Kidney (tissue), 14 donors: ENCODE data around the gene PNPLA7. TPM values are rescaled to one million over a fixed set of nuclear protein-coding genes. Genes with fewer than 3 reads are reported as not detected.

Experiments
- DNase-seq, 5 donors: peaks; one replicate each; pipeline ENCODE4 v3.0.0-alpha.2; 2013 to 2020
- FAIRE-seq: peaks from 2 replicates; lab custom pipeline; 2012; peaks lifted over from hg19 to GRCh38; lab: Jason Lieb, UNC
- H3K27ac ChIP-seq, 2 donors: one replicate each; pipeline ENCODE4 v1.7.0; 2013; ENCODE audit warnings: low read depth in 2 of 2, low read length in 2 of 2, inconsistent platforms in 1 of 2
- H3K27me3 ChIP-seq: one replicate; pipeline ENCODE4 v1.7.1; 2013; ENCODE audit warnings: low read length, inconsistent platforms; ENCODE audit not compliant: control insufficient read depth, insufficient read depth
- H3K36me3 ChIP-seq, 3 donors: one replicate each; pipeline versions ENCODE4 v1.7.0 to v1.7.1; 2013; ENCODE audit warnings: low read length in 3 of 3, control low read depth in 1 of 3, inconsistent platforms in 1 of 3; ENCODE audit not compliant: insufficient read depth in 3 of 3, control insufficient read depth in 2 of 3
- H3K4me1 ChIP-seq, 3 donors: one replicate each; pipeline versions ENCODE4 v1.7.0 to v1.7.1; 2013; ENCODE audit warnings: low read length in 3 of 3, inconsistent platforms in 1 of 3, low read depth in 1 of 3; ENCODE audit not compliant: control insufficient read depth in 2 of 3, insufficient read depth in 2 of 3
- H3K4me3 ChIP-seq, 3 donors: one replicate each; pipeline versions ENCODE4 v1.7.0 to v1.8.1; 2013; ENCODE audit warnings: low read length in 3 of 3, control low read depth in 1 of 3, inconsistent platforms in 1 of 3
- H3K9ac ChIP-seq, 3 donors: one replicate each; pipeline versions ENCODE4 v1.7.0 to v1.7.1; 2013; ENCODE audit warnings: low read length in 3 of 3, control low read depth in 1 of 3, inconsistent platforms in 1 of 3
- H3K9me3 ChIP-seq, 3 donors: one replicate each; pipeline versions ENCODE4 v1.7.0 to v1.7.1; 2013; ENCODE audit warnings: low read length in 3 of 3, control low read depth in 1 of 3, inconsistent platforms in 1 of 3; ENCODE audit not compliant: control insufficient read depth in 2 of 3, insufficient read depth in 1 of 3
- intact Hi-C: fragments of 100-400 bp; cut with DNase I; formaldehyde crosslinking; loops from one replicate; pipeline ENCODE4 v1.11.1; 2022
- polyA plus RNA-seq: library from polyadenylated mRNA; stranded (reverse); fragments of 350-450 nt; fragmentation: Illumina TruSeq; extraction: RNeasy Lipid Tissue Mini Kit (QIAGEN cat#74804); gene quantifications from one replicate; pipeline ENCODE4 v1.2.3, GENCODE V29; 2014; ENCODE audit warnings: low read depth, low replicate concordance; ENCODE audit not compliant: insufficient read depth
- total RNA-seq: library from RNA; stranded (reverse); fragmentation: NEBNext Ultra II Directional; extraction: Animal tissue kit (Norgen Biotek cat#: 25700); gene quantifications from one replicate; pipeline ENCODE4 v1.2.1, GENCODE V29; 2021
- TF ChIP-seq, protein P1 (sequence below): IDR thresholded peaks from 3 replicates; pipeline ENCODE4 v1.5.1; 2012; ENCODE audit warnings: mild to moderate bottlenecking, moderate library complexity, borderline replicate concordance; ENCODE audit not compliant: insufficient read depth; ENCODE audit errors: extremely low read depth
- donor health status: control.
- donor health status: control.
- donor health status: control.
- donor health status: control.
- donor health status: control.
- donor health status: DM: yes; HTN: yes; CAD: no.
- donor health status: Normal renal cell carcinoma (clear cell type).

Gene PNPLA7
- total and polyA plus RNA-seq, 2 donors from 2014 or later: 2.1 to 9.6 TPM

GRCh38 chr9:137579259-137579604, 29.0 kb upstream of the PNPLA7 start:
- TF ChIP-seq, protein P1, sequence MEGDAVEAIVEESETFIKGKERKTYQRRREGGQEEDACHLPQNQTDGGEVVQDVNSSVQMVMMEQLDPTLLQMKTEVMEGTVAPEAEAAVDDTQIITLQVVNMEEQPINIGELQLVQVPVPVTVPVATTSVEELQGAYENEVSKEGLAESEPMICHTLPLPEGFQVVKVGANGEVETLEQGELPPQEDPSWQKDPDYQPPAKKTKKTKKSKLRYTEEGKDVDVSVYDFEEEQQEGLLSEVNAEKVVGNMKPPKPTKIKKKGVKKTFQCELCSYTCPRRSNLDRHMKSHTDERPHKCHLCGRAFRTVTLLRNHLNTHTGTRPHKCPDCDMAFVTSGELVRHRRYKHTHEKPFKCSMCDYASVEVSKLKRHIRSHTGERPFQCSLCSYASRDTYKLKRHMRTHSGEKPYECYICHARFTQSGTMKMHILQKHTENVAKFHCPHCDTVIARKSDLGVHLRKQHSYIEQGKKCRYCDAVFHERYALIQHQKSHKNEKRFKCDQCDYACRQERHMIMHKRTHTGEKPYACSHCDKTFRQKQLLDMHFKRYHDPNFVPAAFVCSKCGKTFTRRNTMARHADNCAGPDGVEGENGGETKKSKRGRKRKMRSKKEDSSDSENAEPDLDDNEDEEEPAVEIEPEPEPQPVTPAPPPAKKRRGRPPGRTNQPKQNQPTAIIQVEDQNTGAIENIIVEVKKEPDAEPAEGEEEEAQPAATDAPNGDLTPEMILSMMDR: no peak
- H3K27ac ChIP-seq: peak overlapping the region; percentile 22 to 28
- FAIRE-seq (no peak), DNase-seq (peak in 1 of 5 donors; percentile 72)
- peak overlapping the region in 2 of 3 donors; percentile 43 to 81 for H3K9ac ChIP-seq
- no peaks in the 10 kb centered on the region for H3K27me3 ChIP-seq
- H3K36me3 ChIP-seq: peaks cover 3 to 25% (median 12%) of the 10 kb centered on the region in 3 donors
- peaks cover 0 to 13% (median 4%) of the 10 kb centered on the region in 3 donors for H3K4me1 ChIP-seq
- no peaks in the 10 kb centered on the region for H3K9me3 ChIP-seq
- intact Hi-C loops: no loop called here
- H3K4me3 ChIP-seq: peak overlapping the region; percentile 54 to 75 (median 60)

DNA sequence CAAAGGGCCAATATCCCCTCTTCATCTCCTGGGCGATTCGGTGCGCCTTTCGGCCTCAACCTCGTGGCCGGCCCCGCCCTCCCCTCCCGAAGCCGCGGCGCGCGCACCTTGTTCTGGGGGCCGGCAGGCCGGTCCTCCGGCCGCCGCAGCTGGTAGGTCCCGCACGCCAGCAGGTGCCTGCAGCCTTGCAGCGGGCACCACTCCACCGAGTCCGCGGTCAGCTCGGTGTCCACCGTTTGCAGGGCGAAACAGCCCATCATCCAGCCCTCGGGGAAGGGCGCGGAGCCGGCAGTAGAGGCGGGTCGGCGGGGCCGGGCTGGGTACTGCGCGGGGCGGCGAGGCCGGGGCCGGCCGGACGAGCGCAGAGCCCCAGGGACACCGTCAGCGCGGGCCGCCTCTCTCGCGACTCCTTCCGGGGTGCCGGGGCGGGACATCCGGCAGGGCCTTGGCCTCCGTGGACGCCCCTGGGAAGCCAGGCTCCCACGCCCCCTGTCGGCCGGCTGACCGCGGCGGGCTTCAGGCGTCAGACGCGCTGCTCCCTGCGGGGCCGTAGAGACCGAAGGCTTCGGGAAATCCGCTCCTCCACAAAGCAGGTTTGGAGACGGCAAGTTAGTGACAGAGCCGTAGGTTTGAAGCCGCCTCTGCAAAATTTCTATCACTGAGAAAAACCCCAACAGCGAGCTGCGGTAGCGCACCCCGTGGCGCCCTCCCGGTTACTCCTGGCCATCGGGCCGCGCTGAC, 28.5 kb upstream of the PNPLA7 start, which contains the start of gene DPH7:
Gene DPH7 (minus strand): TSS at position 408 of the 741 bp plus-strand sequence. CDS start 148 bp downstream, at position 260.
- Histone ChIP-seq H3K4me1 (peaks cover 0 to 13% (median 4%) of the 10 kb centered on the region in 3 donors), H3K27me3 (no peaks in the 10 kb centered on the region), H3K36me3 (peaks cover 3 to 27% (median 15%) of the 10 kb centered on the region in 3 donors), H3K9me3 (no peaks in the 10 kb centered on the region), H3K4me3 (peak within 1 kb of the TSS; percentile 60 to 76 (median 75)), H3K9ac (peak within 1 kb of the TSS; percentile 29 to 81 (median 65)), H3K27ac (peak within 1 kb of the TSS; percentile 22 to 66)
- FAIRE-seq (no peak), DNase-seq (peak; percentile 93 to 98 (median 96))
- TF ChIP-seq, protein P1: peak; percentile 91
- intact Hi-C loops: no loop called here

DNA sequence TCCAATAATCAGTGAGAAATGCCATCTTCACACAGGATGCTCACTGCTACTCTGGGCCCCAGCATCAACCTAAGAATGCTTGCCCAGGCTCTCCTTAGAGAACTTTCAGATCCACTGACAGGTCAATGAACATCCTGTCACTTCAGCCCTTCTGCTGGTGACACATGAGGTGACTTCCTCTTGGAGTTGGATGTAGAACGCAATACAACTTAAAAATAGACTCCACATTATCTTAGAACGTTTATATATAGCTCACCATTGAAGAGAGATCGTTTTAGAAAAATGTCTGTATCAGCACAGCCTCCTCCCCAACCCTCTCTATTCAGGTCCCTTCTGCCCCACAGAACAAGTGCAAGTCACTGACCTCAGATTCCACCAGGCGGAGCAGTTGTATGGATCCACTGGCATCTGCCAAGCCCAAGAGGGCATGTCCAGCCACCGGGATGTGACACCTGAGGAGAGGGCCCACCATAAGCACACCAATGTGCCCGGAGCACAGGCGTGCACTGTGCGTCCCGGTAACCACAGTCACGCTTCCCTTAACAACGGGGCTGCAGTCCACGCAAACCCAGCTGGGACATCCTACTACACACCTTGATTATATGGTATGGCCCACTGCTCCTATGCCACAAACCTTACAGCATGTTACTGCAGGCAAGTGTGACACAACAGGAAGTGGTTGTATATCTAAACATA, 25.7 kb upstream of the PNPLA7 start:
- TF ChIP-seq, protein P1: no peak
- Histone ChIP-seq H3K4me1 (peaks cover 0 to 8% (median 4%) of the 10 kb centered on the region in 3 donors), H3K36me3 (peaks cover 3 to 31% (median 17%) of the 10 kb centered on the region in 3 donors), H3K27me3 (no peaks in the 10 kb centered on the region), H3K27ac (no peak overlapping the region), H3K4me3 (no peak overlapping the region), H3K9ac (no peak overlapping the region), H3K9me3 (no peaks in the 10 kb centered on the region)
- intact Hi-C loops: no loop called here
- DNase-seq (no peak), FAIRE-seq (no peak)
